Stomach (tissue), 9 donors: ENCODE data around the gene IFNA13. TPM values are rescaled to one million over a fixed set of nuclear protein-coding genes. Genes with fewer than 3 reads are reported as not detected.

ENCODE experiments used
- DNase-seq, 2 donors: peaks; one replicate each; pipeline versions ENCODE4 v3.0.0 to v3.0.0-alpha.2; 2013 to 2019
- H3K27ac ChIP-seq, 5 donors: fragments of 200-600 bp in 4 of 5; sonication (generic) in 4 of 5; one replicate each; pipeline ENCODE4 v1.5.1; 2013 to 2019; ENCODE audit warnings: mild to moderate bottlenecking in 1 of 5, moderate library complexity in 1 of 5
- H3K27me3 ChIP-seq, 3 donors: fragments of 200-600 bp; sonication (generic); one replicate each; pipeline ENCODE4 v1.5.1; 2017 to 2019; ENCODE audit warnings: mixed run types in 1 of 3
- H3K36me3 ChIP-seq, 4 donors: fragments of 200-600 bp; sonication (generic); 1 replicate in 3 of 4; 2 replicates in 1 of 4; pipeline ENCODE4 v1.5.1; 2016 to 2019
- H3K4me1 ChIP-seq, 4 donors: fragments of 200-600 bp; sonication (generic); one replicate each; pipeline ENCODE4 v1.5.1; 2016 to 2019
- H3K4me3 ChIP-seq, 4 donors: fragments of 200-600 bp; sonication (generic) in 3 of 4; one replicate each; pipeline ENCODE4 v1.5.1; 2016 to 2019; ENCODE audit warnings: mild to moderate bottlenecking in 1 of 4
- H3K9me3 ChIP-seq, 4 donors: fragments of 200-600 bp; sonication (generic); one replicate each; pipeline ENCODE4 v1.5.1; 2016 to 2019
- EP300 ChIP-seq: sonication (generic); formaldehyde crosslinking; IDR thresholded peaks from one replicate; pipeline ENCODE4 v1.6.1; 2017; ENCODE audit warnings: antibody characterized with exemption
- POLR2A ChIP-seq, 4 donors: fragments of 450-650 bp; IDR thresholded peaks; one replicate each; pipeline ENCODE4 v1.6.1; 2016; ENCODE audit warnings: antibody characterized with exemption in 4 of 4, control low read depth in 2 of 4, mild to moderate bottlenecking in 1 of 4, moderate library complexity in 1 of 4
- POLR2AphosphoS5 ChIP-seq, 3 donors: sonication (generic); formaldehyde crosslinking; IDR thresholded peaks; one replicate each; pipeline ENCODE4 v1.6.1; 2016; ENCODE audit warnings: antibody characterized with exemption in 3 of 3
- WGBS, 5 donors: extraction: QIAGEN DNeasy Blood & Tissue Kit in 3 of 5; methylation state at CpG; one replicate each; pipeline versions ENCODE4 v1.1.5 to v1.1.7; 2013 to 2018; 5-methylcytosine and 5-hydroxymethylcytosine counted together
- intact Hi-C: fragments of 100-400 bp; cut with DNase I; formaldehyde crosslinking; loops from one replicate; pipeline ENCODE4 v1.15.1; 2023; ENCODE audit warnings: low total_unique reads
- polyA plus RNA-seq, 3 donors: library from polyadenylated mRNA; stranded (reverse); fragments of 200-250 nt; gene quantifications; one replicate each; pipeline ENCODE4 v1.2.3, GENCODE V29; 2013
- total RNA-seq, 5 donors: library from RNA; depleted of rRNA; stranded (reverse); fragments of >200 nt; gene quantifications; one replicate each; pipeline versions ENCODE4 v1.1.0 to v1.2.3, GENCODE V29; 2014 to 2016
- TF ChIP-seq, protein P1 (sequence below), 7 experiments: fragments of 450-650 bp in 4 of 7; fragments of 200-600 bp in 3 of 7; sonication (generic) in 3 of 7; IDR thresholded peaks; one replicate each; pipeline ENCODE4 v1.5.1; 2016 to 2019; ENCODE audit warnings: antibody characterized with exemption in 7 of 7, control low read depth in 2 of 7, mild to moderate bottlenecking in 1 of 7
- donor health status: healthy with polysubstance abuse.
- donor health status: Bipolar disorder and iron deficiency.
- donor health status: healthy.

The IFNA13 gene
- total and polyA plus RNA-seq, 8 donors: not detected

DNA sequence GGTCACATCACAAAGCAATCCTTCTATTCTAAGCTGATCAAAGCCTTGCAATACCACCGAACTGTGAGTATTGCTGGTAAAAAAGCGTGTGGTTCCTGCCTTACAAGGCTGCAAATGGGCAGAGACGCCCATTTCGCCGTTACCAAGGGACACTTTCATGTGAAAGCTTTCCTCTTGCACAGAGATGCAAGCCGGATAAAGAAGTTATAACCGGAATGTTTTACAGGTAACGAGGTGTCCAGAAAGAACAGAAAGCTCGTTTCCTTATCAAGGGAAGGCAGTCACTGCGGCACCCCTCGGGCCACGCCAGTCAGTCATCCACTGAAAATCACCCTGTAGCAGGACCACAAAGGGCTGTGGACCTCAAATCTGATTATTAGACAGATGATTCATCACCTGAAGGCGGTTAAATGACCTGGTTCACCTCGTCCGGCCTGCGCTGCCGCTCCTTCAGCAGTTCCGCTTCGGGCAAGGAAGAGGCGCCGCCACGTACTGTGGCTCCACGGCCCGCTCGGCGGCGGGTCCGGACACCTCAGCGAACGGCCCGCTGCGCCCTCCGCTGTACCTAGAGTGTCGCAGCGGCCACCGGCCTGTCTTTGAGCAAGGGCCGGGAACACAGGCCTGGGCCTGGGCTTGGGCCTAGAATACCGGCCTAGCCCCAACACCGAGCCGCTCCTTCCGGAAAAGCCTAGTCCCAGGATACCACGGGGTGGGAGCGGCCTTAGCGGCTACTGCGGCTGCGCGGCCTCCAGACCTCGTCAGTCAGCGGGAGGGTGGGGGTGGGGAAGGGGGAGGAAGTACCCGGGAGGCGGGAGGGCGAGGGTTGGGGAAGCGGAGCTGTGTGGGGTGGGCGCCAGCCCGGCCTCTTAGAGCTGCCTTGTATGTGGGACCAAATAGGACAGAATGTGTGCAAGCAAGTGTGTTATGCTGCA, 32.9 kb downstream of the IFNA13 start, which contains the start of gene KLHL9:
TSS of gene KLHL9 (minus strand) at position 704 of the 932 bp plus-strand sequence. CDS start at position 159, 545 bp downstream.
- 0 to 1% (median 0%) methylated on average over 22 to 55 of the region's 55 CpGs for WGBS, 5 donors
- no peaks in the 10 kb centered on the region for H3K9me3 ChIP-seq
- H3K4me3 ChIP-seq: peak within 1 kb of the TSS; percentile 66 to 79 (median 72)
- H3K27ac ChIP-seq: peak within 1 kb of the TSS; percentile 88 to 95 (median 93)
- H3K4me1 ChIP-seq: peaks cover 26 to 52% (median 41%) of the 10 kb centered on the region in 4 donors
- peak; percentile 93 to 98 for DNase-seq
- peaks cover 0 to 10% (median 0%) of the 10 kb centered on the region in 4 donors for H3K36me3 ChIP-seq
- intact Hi-C loops: no loop called here
- H3K27me3 ChIP-seq: no peaks in the 10 kb centered on the region
- TF ChIP-seq POLR2A (IDR thresholded peaks at IDR 0.05): peak in 1 of 4 donors; percentile 42
- peak; percentile 64 to 87 (median 85) for TF ChIP-seq POLR2AphosphoS5 (IDR thresholded peaks at IDR 0.05)
- TF ChIP-seq, protein P1, sequence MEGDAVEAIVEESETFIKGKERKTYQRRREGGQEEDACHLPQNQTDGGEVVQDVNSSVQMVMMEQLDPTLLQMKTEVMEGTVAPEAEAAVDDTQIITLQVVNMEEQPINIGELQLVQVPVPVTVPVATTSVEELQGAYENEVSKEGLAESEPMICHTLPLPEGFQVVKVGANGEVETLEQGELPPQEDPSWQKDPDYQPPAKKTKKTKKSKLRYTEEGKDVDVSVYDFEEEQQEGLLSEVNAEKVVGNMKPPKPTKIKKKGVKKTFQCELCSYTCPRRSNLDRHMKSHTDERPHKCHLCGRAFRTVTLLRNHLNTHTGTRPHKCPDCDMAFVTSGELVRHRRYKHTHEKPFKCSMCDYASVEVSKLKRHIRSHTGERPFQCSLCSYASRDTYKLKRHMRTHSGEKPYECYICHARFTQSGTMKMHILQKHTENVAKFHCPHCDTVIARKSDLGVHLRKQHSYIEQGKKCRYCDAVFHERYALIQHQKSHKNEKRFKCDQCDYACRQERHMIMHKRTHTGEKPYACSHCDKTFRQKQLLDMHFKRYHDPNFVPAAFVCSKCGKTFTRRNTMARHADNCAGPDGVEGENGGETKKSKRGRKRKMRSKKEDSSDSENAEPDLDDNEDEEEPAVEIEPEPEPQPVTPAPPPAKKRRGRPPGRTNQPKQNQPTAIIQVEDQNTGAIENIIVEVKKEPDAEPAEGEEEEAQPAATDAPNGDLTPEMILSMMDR (IDR thresholded peaks at IDR 0.05): no peak
- no peak for TF ChIP-seq EP300

DNA sequence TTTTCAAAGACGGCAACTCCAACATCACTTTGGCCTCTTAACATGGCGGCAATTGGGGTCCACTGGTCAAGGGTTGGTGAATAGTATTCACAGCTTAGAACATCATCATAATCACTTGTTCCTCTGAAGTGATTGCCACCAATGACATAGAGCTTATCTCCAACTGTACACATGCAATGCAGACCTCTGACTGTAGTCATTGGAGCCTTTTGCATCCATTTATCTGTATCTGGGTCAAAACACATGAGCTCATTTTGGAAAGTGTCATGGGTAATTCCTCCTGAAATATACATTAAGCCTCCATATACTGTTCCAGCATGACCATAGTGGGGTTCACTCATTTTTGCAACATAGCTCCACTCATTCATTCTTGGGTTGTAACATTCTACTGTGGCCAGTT, 34.6 kb downstream of the IFNA13 start:
- Histone ChIP-seq H3K27me3 (no peaks in the 10 kb centered on the region), H3K9me3 (no peaks in the 10 kb centered on the region), H3K36me3 (peaks cover 0 to 10% (median 0%) of the 10 kb centered on the region in 4 donors), H3K27ac (no peak overlapping the region), H3K4me1 (peaks cover 26 to 70% (median 50%) of the 10 kb centered on the region in 4 donors), H3K4me3 (peak overlapping the region in 3 of 4 donors; percentile 66 to 73 (median 71))
- TF ChIP-seq POLR2AphosphoS5 (IDR thresholded peaks at IDR 0.05) (no peak), POLR2A (IDR thresholded peaks at IDR 0.05) (no peak), EP300 (no peak)
- TF ChIP-seq, protein P1 (IDR thresholded peaks at IDR 0.05): no peak
- intact Hi-C loops: no loop called here
- DNase-seq: no peak
- 97 to 99% (median 98%) methylated on average over 2 of the region's 2 CpGs for WGBS, 5 donors

DNA sequence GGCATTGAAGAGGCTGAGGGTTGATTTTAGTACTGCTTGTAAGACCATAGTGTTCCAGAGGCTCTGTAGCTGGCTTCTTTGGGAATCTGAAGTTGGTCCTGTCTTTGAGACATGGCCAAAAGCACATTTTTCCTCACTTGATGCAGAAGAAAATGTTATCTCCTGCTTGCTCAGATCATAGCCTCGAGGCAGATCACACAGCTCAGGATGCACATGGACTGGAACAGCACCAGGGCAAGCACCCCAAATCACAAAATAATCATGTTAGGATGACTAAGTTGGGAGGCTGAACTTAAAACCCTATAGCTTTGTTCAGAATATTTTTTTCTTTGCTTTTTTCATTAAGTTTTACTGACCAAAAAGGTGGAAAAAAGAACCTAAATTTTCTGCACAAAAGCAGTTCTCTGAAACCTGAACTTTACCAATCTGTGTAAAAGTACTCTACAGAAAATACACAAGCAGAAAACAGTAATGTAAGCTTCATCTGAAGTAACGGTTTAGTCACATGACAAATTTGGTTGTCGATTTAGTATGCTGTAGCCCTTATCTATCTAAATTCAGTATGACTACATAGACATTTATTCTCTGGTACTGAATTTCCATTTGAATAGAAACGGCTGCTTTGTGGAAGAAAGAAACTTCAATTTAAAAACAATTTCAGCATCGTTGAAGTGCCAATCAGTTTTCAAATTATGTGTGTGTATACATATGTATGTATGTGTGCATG, 36.0 kb downstream of the IFNA13 start:
- Histone ChIP-seq H3K36me3 (peaks cover 0 to 10% (median 0%) of the 10 kb centered on the region in 4 donors), H3K27ac (no peak overlapping the region), H3K27me3 (no peaks in the 10 kb centered on the region), H3K9me3 (no peaks in the 10 kb centered on the region), H3K4me3 (peak overlapping the region in 1 of 4 donors; percentile 15), H3K4me1 (peaks cover 26 to 80% (median 56%) of the 10 kb centered on the region in 4 donors)
- TF ChIP-seq POLR2AphosphoS5 (IDR thresholded peaks at IDR 0.05) (no peak), POLR2A (IDR thresholded peaks at IDR 0.05) (no peak), EP300 (no peak)
- TF ChIP-seq, protein P1 (IDR thresholded peaks at IDR 0.05): no peak
- intact Hi-C loops: no loop called here
- no peak for DNase-seq
- 36 to 54% (median 39%) methylated on average over 5 of the region's 5 CpGs for WGBS, 5 donors
